Epithelial cell of proximal tubule (primary cell): Measurements from ENCODE around the gene C19orf53. TPM values are rescaled to one million over a fixed set of nuclear protein-coding genes. Genes with fewer than 3 reads are reported as not detected.
A peak's percentile ranks its signal among the peaks of the same experiment; 100 is the strongest.

Experiments used
- DNase-seq: peaks from one replicate; pipeline ENCODE4 v3.0.0-alpha.2; 2011; ENCODE audit warnings: low read depth
- H3K4me3 ChIP-seq: 2 replicates; pipeline ENCODE4 v1.5.1; 2011; ENCODE audit warnings: low read depth, mild to moderate bottlenecking, low read length
- CTCF ChIP-seq: conservative IDR thresholded peaks from 2 replicates; pipeline ENCODE4 v1.5.1; 2012; ENCODE audit warnings: low read depth, mild to moderate bottlenecking, low read length
- total RNA-seq: library from RNA; depleted of rRNA; stranded (reverse); fragments of >200 nt; gene quantifications from 2 replicates; pipeline ENCODE4 v1.2.3, GENCODE V29; 2015

Gene C19orf53
- total RNA-seq, 1 donor from 2014 or later: 200 TPM

- peak; percentile 74 for DNase-seq
- TF ChIP-seq CTCF: peak; percentile 44
- H3K4me3 ChIP-seq: peak overlapping the region; percentile 89
These were observed 22.2 kb downstream of the C19orf53 start for GRCh38 chr19:13796301-13797057.

- no peak for TF ChIP-seq CTCF
- peak overlapping the region; percentile 89 for H3K4me3 ChIP-seq
These were observed 22.8 kb downstream of the C19orf53 start for GRCh38 chr19:13797058-13797440.

GRCh38 chr19:13797870-13798269 is 23.6 kb downstream of the C19orf53 start:
- no peak overlapping the region for H3K4me3 ChIP-seq
- no peak for TF ChIP-seq CTCF
- no peak for DNase-seq

More at GRCh38 chr19:13797058-13797440, 22.8 kb downstream of the C19orf53 start:
- no peak for DNase-seq

GRCh38 chr19:13799669-13800068 is 25.4 kb downstream of the C19orf53 start:
- no peak overlapping the region for H3K4me3 ChIP-seq
- DNase-seq: no peak
- no peak for TF ChIP-seq CTCF

GRCh38 chr19:13803038-13803437 is 28.8 kb downstream of the C19orf53 start:
- H3K4me3 ChIP-seq: no peak overlapping the region
- no peak for DNase-seq
- no peak for TF ChIP-seq CTCF

GRCh38 chr19:13804830-13805683 is 30.8 kb downstream of the C19orf53 start:
- DNase-seq: no peak
- peak; percentile 27 for TF ChIP-seq CTCF

More at GRCh38 chr19:13804830-13805683, 30.8 kb downstream of the C19orf53 start:
- no peak overlapping the region for H3K4me3 ChIP-seq
